HG03064 (cell line): ENCODE data around the gene LRRC10B.

Source experiments
- ATAC-seq: cut with Tn5 transposase; IDR thresholded peaks from one replicate; pipeline ENCODE4 v1.9.1; 2021; ENCODE audit warnings: low read depth; ENCODE audit not compliant: unreplicated experiment

LRRC10B gene

DNA sequence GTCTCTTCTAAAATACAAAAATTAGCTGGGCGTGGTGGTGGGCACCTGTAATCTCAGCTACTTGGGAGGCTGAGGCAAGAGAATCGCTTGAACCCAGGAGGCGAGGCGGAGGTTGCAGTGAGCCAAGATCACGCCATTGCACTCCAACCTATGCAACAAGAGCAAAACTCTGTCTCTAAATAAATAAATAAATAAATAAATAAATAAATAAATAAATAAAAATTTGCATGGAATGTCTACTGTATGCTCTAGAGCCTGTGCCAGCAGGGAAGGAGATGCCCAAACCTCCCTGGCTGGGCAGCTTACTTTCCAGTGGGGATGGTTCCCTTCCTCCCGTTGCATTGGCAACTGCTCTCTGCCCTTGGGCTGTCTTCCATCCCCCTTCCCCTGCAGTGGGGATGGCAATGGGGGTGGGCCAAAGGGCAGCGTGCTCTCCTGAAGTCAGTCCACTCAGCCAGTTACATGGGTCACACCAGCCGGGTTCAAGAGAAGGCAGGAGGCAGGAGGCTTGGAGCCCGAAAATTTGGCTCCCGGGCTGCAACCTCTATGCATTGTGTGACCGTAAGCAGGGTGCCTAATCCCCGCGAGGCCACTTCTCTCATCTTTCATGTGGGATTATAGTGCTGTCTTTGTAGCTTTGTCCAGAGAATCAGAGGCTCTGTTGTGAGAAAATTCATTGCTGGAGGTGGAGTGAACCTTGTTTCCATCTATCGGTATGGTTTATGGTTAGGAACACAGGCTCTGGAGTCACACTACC lies 1.4 kb upstream of the LRRC10B start:
- no peak for ATAC-seq

DNA sequence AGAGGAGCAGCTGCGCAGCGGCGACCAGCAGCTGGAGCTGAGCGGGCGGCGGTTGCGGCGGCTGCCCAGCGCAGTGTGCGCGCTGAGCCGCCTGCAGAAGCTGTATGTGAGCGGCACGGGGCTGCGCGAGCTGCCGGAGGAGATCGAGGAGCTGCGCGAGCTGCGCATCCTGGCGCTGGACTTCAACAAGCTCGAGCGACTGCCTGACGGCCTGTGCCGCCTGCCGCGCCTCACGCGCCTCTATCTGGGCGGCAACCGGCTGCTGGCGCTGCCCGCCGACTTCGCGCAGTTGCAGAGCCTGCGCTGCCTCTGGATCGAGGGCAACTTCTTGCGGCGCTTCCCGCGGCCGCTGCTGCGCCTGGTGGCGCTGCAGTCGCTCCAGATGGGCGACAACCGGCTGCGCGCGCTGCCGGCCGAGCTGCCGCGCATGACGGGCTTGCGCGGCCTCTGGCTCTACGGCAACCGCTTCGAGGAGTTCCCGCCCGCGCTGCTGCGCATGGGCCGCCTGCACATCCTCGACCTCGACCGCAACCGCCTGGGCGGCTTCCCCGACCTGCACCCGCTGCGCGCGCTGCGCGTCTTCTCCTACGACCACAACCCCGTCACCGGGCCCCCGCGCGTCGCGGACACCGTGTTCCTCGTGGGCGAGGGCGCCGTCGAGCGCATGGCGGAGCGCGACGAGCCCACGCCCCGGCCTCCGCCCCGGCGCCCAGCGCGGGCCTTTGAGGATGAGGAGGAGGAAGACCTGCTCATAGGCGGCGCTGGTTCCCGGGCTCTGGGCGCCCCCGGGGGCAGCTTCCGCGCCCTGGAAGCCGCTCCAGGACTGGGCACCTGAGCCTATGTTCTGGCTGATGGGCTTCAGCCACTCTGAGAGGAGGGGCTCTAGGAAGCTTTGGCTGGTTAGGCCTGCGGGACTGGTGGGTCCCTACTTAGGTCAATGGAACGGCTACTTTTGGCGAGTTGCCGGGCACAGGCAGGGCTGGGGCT lies 787 bp downstream of the LRRC10B start:
- ATAC-seq, result no peak

DNA sequence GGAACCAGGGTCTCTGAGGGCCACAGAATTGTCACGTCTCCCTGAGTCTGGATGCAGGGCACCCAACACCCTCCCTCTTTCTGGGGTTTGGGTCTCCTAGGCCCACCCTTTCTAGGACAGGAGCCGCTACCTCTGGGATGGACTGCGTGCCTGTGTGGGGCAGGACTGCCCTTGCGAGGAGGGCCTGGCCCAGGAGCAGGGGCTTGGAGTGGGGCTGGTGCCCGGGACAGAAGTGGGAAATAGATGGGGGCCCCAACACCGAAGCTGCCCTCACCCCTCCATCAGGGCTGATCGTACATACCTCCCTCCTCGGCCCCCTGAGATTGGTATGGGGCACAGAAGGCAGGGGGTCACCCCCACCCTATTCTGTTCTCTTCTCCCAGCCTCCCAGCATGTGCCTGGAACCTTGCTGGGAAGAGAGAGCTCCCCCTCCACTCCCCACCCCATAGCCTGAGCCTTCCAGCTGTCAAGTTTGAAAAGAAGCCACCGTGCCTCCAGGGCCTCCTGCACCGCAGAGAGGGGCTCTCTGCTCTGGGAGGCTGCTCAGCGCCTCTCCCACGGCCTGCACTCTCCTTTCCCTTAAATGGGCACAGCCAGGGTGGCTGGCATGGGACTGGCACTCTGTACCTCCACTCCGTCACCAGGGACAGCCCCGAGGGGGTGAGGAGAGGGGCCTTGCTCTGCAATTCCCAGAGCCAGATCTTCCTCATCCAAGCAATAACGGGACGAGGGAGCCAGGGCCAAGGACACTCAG lies 1.8 kb downstream of the LRRC10B start:
- no peak for ATAC-seq

DNA sequence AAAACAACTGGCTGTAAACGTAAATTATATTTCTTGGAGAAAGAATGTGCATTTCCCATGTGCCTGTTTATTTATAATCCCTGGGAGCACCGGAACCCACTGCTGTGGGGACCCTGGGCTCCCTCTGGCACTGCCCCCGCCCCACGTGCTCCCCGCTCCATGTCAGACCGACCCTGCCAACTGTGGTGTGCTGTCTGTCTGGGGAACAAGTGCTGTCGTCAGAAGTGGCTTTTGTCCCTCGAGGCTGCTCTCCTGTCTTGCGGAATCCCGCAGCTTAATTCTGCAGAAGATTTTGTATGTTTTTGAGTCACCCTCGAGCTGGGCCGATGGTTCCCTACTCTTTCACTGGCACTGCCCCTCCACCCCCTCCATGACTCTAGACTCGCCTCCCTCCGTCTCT lies 2.4 kb downstream of the LRRC10B start:
- ATAC-seq, result no peak

DNA sequence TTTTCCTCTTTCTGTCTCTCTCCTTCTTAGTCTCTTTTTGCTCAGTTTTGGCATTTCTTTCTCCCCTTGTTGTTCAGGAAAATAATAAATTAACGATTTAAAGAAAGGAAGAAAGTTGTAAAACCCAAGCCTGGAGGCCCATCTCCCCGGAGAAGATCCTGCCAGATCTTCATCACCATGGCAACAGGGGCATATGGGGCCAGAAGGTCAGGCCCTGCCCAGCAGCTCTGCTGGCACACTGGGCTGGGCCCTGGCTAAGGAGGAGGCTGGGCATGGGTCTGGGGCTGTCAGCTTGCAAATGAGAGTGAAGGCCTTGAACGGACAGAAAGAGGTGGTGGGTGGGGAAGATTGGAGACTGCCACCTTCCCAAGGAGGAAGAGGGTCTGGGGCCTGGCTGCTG lies 2.8 kb downstream of the LRRC10B start:
- ATAC-seq, result no peak

DNA sequence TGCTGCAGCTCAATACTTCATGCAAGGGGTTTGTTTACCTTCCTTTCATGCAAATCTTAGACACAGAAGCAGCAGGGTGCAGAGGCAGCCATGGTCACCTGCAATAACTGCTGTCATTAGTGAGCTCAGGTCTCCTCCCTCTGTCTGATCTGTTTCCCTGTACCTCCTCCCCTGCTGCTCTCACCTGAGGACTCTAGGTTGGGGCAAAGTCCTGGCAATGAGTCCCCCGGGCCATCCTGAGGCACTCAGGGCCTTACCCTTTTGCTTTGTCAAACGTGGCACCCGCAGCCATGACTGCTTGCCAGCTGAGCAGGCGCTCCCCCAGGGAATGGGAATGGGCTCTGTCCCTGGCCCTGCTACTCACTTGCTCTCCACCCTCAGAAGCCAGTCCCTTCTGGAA lies 3.9 kb downstream of the LRRC10B start:
- ATAC-seq, result no peak

DNA sequence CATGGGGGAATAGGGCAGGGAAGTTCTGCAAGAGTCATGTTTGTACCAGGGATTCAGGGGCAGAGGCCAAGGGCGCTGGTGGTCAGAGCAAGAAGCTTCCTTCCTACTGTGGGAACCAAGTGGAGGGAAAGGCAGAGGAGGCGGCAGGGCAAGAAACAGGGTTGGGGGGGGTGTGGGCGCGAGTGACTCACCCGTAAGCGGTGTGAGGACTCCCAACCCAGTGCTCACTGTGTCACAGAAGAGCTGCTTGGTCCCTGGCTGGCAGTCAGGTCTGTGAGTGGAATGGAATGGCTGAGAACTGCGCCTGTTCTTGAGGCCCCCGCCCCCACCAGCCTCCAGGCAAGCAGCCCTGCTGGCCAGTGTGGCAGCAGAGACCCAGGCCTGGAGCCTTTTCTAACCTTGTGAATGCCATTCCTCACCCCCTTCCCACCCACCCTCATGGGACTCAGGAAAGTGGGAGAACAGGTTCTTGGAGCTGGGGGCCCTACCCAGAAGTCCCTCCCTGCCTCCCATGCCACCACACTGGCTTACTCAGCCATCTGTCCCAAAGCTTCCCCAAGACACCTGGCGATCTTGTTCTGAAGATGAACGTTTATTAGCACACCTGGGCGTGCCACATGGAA lies 4.7 kb downstream of the LRRC10B start:
- ATAC-seq, result no peak

DNA sequence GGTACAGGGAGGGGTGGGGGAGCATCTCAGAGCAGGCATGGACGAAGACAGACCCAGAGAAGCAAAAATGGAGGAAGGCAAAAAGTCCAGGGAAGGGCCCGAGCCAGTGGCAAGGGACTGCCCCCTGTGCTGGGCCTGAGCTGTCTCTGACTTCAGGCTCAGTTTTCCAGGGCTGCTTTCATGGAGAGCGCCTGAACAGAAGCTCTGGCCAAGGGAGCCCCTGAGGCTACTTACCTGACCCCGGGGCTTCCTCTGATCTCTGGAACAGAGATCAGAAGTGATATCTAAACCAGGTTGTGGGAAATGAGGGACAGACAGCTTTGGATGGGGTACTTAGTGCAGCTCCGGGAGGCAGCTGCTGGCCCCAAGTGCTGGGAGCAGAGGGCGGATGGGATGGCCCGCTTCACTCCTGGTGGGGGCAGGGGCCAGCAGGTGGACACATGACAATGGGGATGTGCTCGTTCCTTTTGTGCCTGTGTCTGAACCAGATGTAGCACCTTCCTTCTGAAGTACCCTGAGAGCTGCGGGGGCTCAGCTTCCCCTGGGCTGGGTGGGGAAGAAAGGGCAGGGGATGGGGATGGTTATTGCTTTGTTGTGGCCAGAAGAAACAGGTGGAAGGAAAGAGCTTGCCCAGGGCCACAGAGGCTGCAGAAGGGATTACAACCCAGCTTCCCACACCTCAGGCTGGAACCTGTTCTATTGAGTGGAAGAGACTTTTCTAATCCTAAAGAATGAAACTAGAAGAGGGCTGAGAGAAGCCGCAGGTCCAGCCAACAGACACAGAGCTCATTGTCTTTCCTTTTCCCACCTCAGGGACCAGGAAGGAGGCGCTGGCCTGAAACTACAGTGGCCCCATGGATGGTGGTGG lies 5.7 kb downstream of the LRRC10B start:
- ATAC-seq, result no peak

DNA sequence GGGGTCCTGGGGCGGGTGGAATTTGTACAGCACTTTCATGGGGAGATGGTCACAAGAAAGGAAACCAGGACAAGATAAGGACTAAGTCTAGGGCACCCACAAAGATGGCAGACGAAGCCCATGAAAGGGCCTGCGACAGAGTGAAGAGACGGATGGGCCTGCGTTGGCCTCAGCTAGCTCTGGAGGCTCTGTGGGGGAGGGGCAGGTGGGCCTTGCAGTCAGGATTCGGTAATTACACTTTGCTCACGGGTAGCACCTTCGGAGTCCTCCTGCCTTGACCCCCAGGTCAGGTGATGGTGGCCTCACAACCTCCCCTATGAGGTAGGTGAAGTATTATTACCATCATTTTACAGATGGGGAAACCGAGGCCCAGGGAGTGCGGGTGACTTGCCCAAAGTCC lies 7.1 kb downstream of the LRRC10B start:
- no peak for ATAC-seq

DNA sequence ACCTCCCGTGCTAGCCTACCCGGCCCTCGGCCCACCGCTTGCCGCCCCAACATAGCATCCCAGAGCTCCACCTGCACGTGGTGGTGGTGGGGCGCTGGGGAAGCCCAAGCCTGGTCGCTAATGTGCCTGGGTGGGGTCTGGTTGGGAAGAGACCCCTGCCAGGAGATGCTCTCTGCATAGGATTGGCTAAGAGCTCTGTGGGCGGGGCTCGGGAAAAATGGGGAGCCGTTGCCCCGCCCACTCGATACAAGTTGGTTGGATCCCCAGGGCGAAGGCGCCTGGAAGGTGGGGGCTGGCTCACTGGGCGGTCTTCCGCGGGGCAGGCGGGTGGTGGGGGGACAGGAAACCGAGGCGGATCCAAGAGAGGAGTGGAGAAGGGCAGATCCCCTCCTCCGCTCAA lies 7.6 kb downstream of the LRRC10B start:
- no peak for ATAC-seq

DNA sequence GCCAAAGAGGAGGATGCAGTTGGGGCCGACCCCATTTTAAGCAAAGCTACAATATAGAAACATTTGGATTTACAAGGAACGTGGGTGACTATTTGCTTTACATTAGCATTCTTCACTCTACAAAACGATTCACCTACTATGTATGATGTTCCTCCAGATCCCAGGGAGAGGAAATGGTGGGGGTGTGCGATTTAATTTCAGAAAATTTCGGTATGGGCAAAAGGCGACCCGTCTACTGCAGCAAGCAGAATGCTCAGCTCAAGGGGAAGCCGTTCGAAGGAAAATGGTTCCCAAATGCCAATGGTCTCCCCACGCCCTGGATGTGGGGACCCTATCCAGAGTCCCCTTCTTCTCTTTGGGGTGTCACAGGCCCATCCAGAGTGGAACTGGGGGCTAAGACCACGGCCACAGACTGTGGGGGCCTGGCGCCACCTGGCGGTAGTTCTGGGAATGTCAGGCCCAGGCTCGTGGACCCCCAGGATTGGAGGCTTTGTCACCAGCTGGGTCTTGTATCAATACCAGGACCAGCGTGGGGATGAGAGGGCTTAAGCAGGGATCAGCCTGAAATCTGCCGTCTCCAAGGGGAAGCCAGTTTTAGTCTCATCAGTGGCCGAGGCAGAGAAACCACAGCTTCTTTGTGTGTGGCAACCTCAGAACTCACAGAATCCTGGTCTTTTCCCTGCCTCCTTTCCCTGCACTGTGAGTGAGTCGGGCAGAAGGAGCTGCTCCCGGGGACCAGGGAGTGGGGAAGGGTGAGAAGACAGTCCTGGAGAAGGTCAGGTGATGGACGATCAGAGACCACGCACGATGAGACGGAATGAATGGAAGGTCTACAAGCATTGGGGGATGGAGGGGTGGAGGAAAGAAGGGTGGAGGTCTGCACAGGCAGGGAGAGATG lies 8.4 kb downstream of the LRRC10B start:
- no peak for ATAC-seq

DNA sequence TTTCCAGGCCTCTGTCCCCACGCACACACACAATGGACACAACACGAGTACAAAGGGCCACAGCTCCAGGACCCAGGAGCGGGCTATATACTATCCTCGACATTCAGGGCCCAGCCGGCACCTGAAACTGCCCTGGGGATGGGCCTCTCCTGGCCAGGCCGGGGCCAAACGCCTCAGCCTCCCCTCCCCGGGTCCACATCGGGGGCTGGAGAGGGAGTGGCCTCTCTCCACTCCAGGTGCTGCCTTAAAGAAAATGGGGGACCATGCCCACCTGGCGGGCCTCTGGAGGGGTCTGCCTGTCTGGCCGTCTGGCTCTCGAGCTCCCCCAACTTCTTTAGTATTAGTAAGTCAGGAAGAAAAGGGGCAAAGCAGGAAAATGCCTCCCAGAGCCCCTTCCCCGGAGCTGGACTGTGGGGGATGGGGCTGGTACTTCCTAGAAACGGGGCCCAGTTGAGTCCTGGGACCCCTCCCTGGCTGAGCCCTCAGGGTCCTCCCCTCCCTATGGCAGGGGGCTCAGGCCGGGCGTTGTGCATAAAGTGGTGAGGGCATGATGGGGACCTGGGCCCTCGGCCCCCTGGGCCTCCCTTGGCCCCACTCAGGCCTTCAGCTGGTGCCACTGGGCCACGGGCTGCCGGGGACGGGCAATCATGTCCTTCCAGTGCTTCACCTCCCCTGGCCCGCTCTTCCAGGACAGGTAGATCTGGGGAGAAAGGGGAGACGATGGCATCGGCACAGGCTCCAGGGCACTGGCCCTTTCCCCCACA lies 9.7 kb downstream of the LRRC10B start:
- no peak for ATAC-seq

DNA sequence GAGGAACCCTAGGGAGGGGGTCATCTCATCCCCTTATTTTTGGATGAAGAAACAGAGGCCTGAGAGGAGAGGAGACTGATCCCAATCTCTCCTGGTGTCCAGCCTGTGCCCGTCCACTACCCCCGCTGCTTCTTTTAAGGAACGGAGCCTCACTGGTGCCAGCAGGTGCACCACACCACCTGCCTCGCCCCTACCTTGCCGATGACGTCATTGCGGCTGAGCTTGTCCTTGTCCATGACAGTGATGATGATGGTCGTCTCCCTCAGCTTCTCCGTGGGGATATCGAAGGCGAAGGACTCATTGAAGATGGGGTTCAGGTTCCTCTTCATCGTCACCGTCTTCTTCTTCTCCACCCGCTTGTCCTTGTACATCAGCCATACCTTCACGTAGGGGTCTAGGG lies 14.3 kb downstream of the LRRC10B start:
- ATAC-seq, result no peak

DNA sequence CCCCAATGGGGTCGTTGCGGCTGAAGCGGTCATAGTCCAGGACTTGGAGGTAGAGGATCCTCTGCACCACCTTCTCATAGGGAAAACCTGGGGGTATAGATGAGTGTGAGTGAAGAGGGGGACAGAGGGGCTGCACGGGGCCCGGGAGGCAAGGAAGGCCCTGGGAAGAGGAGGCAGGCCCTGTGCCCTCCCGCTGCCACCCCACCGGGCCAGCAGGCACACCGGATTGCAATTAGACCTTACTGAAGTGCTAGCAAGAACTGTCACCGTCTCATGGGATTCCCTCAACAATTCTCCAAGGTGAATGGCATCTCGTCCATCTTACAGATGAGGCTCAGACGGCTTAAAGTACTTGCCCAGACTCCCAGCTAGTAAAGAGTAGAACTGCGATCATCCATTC lies 15.9 kb downstream of the LRRC10B start:
- no peak for ATAC-seq

DNA sequence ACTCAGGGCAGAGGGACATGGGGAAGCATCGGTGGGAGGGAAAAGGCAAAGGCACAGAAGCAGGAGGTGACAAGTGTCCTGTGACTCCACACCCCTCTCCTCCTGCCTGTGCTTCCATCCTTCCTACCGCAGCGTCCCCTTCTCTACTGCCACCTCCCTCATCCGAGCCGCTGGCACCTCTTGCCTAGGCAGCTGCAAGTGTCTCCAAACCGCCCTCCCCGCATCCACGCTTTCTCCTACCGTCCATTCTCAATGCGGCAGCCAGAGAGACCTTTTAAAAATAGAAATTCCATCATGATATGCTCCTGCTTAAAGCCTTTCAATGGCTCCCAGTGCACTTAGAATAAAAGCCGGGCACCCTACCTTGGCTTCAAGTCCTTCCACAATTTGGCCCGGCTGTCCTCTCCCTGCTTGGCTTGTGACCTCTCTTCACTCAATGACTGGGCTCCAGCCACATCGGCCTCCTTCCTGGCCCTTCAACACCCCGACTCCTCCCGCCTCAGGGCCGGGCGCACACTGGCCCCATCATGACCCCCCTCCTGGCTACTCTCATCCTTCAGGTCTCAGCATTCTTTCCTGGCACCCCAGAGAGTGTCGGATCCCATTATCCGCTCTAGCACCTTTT lies 16.5 kb downstream of the LRRC10B start:
- ATAC-seq, result no peak

DNA sequence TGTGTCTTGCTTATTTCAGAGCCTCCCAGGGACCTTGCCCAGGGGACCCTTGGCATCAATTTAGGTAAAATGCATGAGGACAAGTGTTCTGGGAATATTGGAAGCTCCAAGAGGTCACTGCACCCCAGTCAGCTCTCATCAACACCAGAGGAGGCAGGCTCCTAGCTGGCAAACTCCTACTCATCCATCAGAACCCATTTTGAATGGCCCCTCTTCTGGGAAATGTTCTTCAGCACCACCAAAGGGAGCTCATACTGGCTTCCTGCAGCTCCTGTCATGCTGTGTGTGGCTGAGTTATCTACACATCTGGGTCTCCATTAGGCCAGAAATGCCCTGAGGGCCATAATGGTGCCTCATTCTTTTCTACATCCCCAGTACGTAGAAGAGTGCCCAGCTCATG lies 17.7 kb downstream of the LRRC10B start:
- ATAC-seq, result no peak

DNA sequence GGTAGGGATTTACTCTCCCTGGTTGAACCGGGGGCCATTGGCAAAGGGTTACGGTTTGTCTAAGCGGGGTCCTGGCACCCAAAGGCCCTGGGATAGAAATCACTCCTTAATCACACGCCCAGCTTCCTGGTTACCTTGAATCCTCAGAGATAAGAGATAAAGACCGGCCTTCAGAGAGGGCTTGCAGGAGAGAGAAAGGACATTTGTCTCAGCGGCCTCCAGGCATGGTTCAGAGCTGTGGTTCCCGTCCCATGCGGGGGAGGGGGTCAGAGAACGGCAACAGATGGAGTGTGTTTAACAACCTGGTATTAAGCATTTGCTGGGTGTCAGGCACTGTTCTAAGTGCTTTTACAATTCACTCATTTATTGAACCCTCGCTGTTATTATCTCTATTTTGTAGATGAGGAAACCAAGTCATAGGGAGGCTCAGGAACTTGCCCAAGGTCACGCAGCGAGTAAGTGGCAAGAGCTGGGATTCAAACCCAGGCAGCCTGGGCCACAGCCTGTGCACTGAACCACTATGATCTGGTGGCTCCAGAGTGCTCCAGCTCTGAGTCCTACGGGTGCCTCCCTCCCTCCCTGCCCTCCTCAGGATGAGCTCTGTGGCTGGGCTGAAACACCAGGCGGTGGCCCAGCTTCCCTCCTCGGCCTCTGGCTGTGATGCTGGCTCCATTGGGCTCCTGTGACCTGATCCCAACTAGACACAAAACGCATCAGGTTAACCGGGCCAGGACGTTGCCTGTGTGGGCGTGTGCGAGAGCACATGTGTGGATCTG lies 18.6 kb downstream of the LRRC10B start:
- no peak for ATAC-seq
